ENCODE results near the gene KDM8. TPM values are rescaled to one million over a fixed set of nuclear protein-coding genes. Genes with fewer than 3 reads are reported as not detected.

Gene KDM8
- total RNA-seq, 1 donor from 2014 or later, result 4.3 TPM

DNA sequence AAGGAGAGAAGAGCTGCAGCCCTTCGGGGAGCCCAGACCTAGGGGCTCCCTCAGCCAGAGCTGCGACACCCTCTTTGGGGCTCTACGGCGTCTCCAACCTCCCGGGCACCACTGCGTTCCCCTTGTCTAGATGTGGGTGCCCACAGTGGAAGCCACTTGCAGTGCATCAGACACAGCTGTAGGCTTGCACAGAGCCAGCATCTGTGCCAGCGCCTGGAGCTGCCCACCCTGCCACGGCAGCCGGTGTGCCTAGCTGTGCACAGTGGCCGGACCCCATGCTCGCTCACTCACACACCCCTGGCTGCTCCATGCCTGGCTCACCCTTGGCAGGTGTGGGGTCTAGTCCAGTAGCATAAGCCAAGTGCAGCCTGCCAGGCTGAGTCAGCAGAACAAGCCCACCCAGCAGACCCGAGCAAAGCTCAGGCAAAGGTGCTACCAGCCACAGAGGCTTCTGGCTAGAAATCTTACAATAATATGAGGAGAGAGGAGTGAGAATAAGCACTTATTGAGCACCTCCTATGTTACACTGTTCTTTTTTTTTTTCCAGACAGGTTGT, 12.9 kb upstream of the KDM8 start:
- DNase-seq (ENCODE audit: low read depth) (no peak), FAIRE-seq (no peak)
- H3K9ac ChIP-seq (ENCODE audit: low read length), result no peak overlapping the region
- H3K36me3 Mint-ChIP-seq (ENCODE audit: low read depth, unreplicated experiment), result no peaks in the 10 kb centered on the region
- H3K27me3 Mint-ChIP-seq (ENCODE audit: low read depth, unreplicated experiment), result peaks cover 32% of the 10 kb centered on the region
- H3K4me1 Mint-ChIP-seq (ENCODE audit: low read depth, unreplicated experiment), result no peaks in the 10 kb centered on the region
- TF ChIP-seq, protein P1, sequence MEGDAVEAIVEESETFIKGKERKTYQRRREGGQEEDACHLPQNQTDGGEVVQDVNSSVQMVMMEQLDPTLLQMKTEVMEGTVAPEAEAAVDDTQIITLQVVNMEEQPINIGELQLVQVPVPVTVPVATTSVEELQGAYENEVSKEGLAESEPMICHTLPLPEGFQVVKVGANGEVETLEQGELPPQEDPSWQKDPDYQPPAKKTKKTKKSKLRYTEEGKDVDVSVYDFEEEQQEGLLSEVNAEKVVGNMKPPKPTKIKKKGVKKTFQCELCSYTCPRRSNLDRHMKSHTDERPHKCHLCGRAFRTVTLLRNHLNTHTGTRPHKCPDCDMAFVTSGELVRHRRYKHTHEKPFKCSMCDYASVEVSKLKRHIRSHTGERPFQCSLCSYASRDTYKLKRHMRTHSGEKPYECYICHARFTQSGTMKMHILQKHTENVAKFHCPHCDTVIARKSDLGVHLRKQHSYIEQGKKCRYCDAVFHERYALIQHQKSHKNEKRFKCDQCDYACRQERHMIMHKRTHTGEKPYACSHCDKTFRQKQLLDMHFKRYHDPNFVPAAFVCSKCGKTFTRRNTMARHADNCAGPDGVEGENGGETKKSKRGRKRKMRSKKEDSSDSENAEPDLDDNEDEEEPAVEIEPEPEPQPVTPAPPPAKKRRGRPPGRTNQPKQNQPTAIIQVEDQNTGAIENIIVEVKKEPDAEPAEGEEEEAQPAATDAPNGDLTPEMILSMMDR (IDR thresholded peaks at IDR 0.05; ENCODE audit: insufficient read depth, low read depth, low read length), result no peak
- TF ChIP-seq EZH2 (IDR thresholded peaks at IDR 0.05; ENCODE audit: insufficient read depth, low read length), result no peak
- H3K9me3 ChIP-seq (ENCODE audit: insufficient read depth, low read depth, low read length), result no peaks in the 10 kb centered on the region
- H2AFZ ChIP-seq (ENCODE audit: low read depth, low read length), result no peak overlapping the region
- peaks cover under 1% of the 10 kb centered on the region for H3K27me3 ChIP-seq (ENCODE audit: insufficient read depth, low read length)
- no peak overlapping the region for H3K4me2 ChIP-seq (ENCODE audit: low read length)
- H3K27ac Mint-ChIP-seq (ENCODE audit: unreplicated experiment), result no peak overlapping the region
- no peaks in the 10 kb centered on the region for H3K4me1 ChIP-seq (ENCODE audit: insufficient read depth, low read length)
- H3K79me2 ChIP-seq (ENCODE audit: insufficient read depth, low read length), result no peaks in the 10 kb centered on the region
- H3K4me3 ChIP-seq (ENCODE audit: insufficient read depth, low read depth, low read length), result no peak overlapping the region
- no peaks in the 10 kb centered on the region for H4K20me1 ChIP-seq (ENCODE audit: insufficient read depth, low read length)
- H3K4me3 Mint-ChIP-seq (ENCODE audit: unreplicated experiment), result no peak overlapping the region
- peaks cover 8% of the 10 kb centered on the region for H3K9me3 Mint-ChIP-seq (ENCODE audit: unreplicated experiment)
- no peaks in the 10 kb centered on the region for H3K36me3 ChIP-seq (ENCODE audit: insufficient read depth, low read length)
- H3K27ac ChIP-seq (ENCODE audit: low read depth, low read length), result no peak overlapping the region

DNA sequence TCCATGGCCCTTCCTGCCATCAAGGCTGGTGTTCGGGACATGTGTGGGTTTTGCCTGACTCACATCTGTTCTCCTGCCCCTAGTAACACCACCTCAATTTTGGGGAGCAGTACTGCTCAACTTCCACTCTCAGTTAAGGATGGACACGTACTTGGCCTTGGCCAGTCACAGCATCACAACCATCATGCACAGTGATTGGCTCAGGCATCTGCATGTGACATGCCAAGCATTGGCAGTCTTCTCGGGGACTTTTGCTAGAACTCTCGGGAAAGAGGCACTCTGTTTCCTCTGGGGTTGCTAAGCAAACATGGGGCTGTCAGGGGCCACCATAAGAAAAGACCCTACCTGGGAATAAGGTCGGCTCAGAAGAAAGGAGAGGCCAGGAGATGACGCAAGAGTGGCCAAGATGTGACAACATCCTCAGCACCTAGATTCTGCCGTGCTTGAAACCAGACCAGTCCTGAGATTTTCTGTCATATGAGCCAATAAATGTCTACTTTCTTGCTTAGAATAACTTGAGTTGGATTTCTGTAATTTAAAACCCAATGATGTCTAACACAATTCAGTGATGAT, 11.9 kb upstream of the KDM8 start:
- no peaks in the 10 kb centered on the region for H3K9me3 ChIP-seq (ENCODE audit: insufficient read depth, low read depth, low read length)
- peaks cover 8% of the 10 kb centered on the region for H3K9me3 Mint-ChIP-seq (ENCODE audit: unreplicated experiment)
- H3K4me2 ChIP-seq (ENCODE audit: low read length), result no peak overlapping the region
- no peaks in the 10 kb centered on the region for H3K4me1 Mint-ChIP-seq (ENCODE audit: low read depth, unreplicated experiment)
- no peaks in the 10 kb centered on the region for H4K20me1 ChIP-seq (ENCODE audit: insufficient read depth, low read length)
- no peak overlapping the region for H2AFZ ChIP-seq (ENCODE audit: low read depth, low read length)
- H3K27me3 Mint-ChIP-seq (ENCODE audit: low read depth, unreplicated experiment), result peaks cover 37% of the 10 kb centered on the region
- H3K79me2 ChIP-seq (ENCODE audit: insufficient read depth, low read length), result no peaks in the 10 kb centered on the region
- TF ChIP-seq, protein P1 (IDR thresholded peaks at IDR 0.05; ENCODE audit: insufficient read depth, low read depth, low read length), result no peak
- no peak for TF ChIP-seq EZH2 (IDR thresholded peaks at IDR 0.05; ENCODE audit: insufficient read depth, low read length)
- no peak overlapping the region for H3K27ac Mint-ChIP-seq (ENCODE audit: unreplicated experiment)
- FAIRE-seq (no peak), DNase-seq (ENCODE audit: low read depth) (no peak)
- H3K27me3 ChIP-seq (ENCODE audit: insufficient read depth, low read length), result peaks cover 10% of the 10 kb centered on the region
- H3K36me3 ChIP-seq (ENCODE audit: insufficient read depth, low read length), result no peaks in the 10 kb centered on the region
- H3K4me1 ChIP-seq (ENCODE audit: insufficient read depth, low read length), result no peaks in the 10 kb centered on the region
- peaks cover 2% of the 10 kb centered on the region for H3K36me3 Mint-ChIP-seq (ENCODE audit: low read depth, unreplicated experiment)
- H3K27ac ChIP-seq (ENCODE audit: low read depth, low read length), result no peak overlapping the region
- H3K4me3 Mint-ChIP-seq (ENCODE audit: unreplicated experiment), result no peak overlapping the region
- H3K9ac ChIP-seq (ENCODE audit: low read length), result no peak overlapping the region
- no peak overlapping the region for H3K4me3 ChIP-seq (ENCODE audit: insufficient read depth, low read depth, low read length)

DNA sequence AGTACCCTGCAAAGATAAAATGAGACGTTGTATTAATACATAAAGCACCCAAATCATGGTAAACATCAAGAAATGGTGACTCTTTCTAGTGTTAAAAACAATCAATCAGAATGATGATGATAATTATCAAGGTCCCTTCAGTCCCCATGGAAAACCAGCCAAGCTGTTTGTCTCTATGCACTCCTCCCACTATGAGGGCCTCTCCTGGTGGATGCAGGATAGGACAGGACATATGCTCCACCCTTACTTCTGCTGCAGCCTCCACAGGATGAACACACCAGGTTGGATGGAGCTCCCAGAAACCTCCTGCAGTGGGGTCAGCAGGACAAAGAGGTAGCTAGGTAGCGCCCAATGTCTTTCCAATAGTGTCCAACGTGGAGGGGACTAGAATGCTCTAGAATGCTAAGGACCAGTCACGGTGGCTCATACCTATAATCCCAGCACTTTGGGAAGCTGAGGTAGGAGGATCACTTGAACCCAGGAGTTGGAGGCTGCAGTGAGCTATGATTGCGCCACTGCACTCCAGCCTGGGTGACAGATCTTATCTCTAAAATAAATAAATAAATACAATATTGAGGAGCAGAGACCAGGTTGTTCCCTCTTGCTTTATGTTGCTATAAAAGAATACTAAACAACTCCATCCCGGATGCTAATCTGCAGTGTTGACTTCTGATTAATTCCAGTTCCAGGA, 9.9 kb upstream of the KDM8 start:
- Mint-ChIP-seq H3K36me3 (ENCODE audit: low read depth, unreplicated experiment) (peaks cover 2% of the 10 kb centered on the region), H3K4me1 (ENCODE audit: low read depth, unreplicated experiment) (no peaks in the 10 kb centered on the region), H3K9me3 (ENCODE audit: unreplicated experiment) (peaks cover 8% of the 10 kb centered on the region), H3K27me3 (ENCODE audit: low read depth, unreplicated experiment) (peaks cover 38% of the 10 kb centered on the region), H3K4me3 (ENCODE audit: unreplicated experiment) (no peak overlapping the region), H3K27ac (ENCODE audit: unreplicated experiment) (no peak overlapping the region)
- DNase-seq (ENCODE audit: low read depth) (no peak), FAIRE-seq (no peak)
- Histone ChIP-seq H3K4me1 (ENCODE audit: insufficient read depth, low read length) (no peaks in the 10 kb centered on the region), H3K4me3 (ENCODE audit: insufficient read depth, low read depth, low read length) (no peak overlapping the region), H2AFZ (ENCODE audit: low read depth, low read length) (no peak overlapping the region), H3K27me3 (ENCODE audit: insufficient read depth, low read length) (peaks cover 10% of the 10 kb centered on the region), H3K4me2 (ENCODE audit: low read length) (no peak overlapping the region), H3K79me2 (ENCODE audit: insufficient read depth, low read length) (no peaks in the 10 kb centered on the region), H3K9ac (ENCODE audit: low read length) (no peak overlapping the region), H4K20me1 (ENCODE audit: insufficient read depth, low read length) (no peaks in the 10 kb centered on the region), H3K9me3 (ENCODE audit: insufficient read depth, low read depth, low read length) (no peaks in the 10 kb centered on the region), H3K27ac (ENCODE audit: low read depth, low read length) (no peak overlapping the region), H3K36me3 (ENCODE audit: insufficient read depth, low read length) (no peaks in the 10 kb centered on the region)
- TF ChIP-seq, protein P1 (IDR thresholded peaks at IDR 0.05; ENCODE audit: insufficient read depth, low read depth, low read length), result no peak
- TF ChIP-seq EZH2 (IDR thresholded peaks at IDR 0.05; ENCODE audit: insufficient read depth, low read length), result no peak
